SH-SY5Y (cell line): ENCODE data around the gene CDS1.

Experiments used
- GATA2 ChIP-seq: IDR thresholded peaks from 2 replicates; pipeline ENCODE4 v1.6.1; 2011; ENCODE audit warnings: mild to moderate bottlenecking, low read depth, low read length
- GATA3 ChIP-seq: IDR thresholded peaks from 2 replicates; pipeline ENCODE4 v1.6.1; 2011; ENCODE audit warnings: low read depth, mild to moderate bottlenecking, low read length, moderate library complexity

DNA sequence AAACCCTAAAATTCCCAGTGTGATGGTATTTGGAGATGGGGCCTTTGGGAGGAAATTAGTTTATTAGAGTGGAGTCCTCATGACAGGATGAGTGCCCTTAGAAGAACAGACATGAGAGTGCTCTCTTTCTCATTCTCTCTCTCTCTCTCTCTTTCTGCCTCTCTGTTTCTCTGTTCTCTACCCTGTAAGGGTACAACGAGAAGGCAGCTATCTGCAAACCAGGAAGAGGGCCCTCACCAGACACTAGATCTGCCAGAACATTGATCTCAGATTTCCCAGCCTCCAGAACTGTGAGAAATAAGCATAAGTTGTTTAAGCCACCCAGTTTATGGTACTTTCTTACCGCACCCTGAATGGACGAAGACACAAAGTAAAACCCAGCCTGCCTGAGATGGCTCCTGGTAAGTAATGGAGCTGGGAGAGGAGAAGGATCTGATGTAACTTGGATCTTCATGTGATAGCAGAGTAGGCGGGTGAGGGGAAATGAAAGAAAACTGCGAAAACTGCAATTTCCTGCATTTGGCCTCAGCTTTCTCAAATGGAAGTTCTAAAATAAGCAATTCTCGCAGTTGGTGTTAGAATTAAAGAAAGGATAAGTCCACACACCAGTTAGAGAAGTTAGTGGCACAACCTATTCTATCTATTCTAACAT lies 8.7 kb upstream of the CDS1 start:
- TF ChIP-seq GATA2 (no peak), GATA3 (no peak)
